Activated T-helper 9 cell treated with anti-CD3 and anti-CD28 coated beads, Interleukin-2, amount 50 U/mL, for 16 hours (primary cell): ENCODE measurements around the gene HSPA9.
"Not testable (repeated sequence)": the region's sequence is repeated elsewhere in the genome, so short reads cannot be mapped to it uniquely, and the experiment has no call there.

Source experiments
- DNase-seq: peaks from one replicate; pipeline ENCODE4 v3.0.0-alpha.2; 2020; ENCODE audit warnings: low read depth

HSPA9 gene

GRCh38 chr5:138529812-138530211 is 45.4 kb downstream of the HSPA9 start:
- no peak for DNase-seq

GRCh38 chr5:138528744-138529469 is 46.3 kb downstream of the HSPA9 start:
- DNase-seq, result no peak

GRCh38 chr5:138528208-138528607 is 47.0 kb downstream of the HSPA9 start:
- DNase-seq, result no peak

GRCh38 chr5:138527170-138527569 is 48.0 kb downstream of the HSPA9 start:
- no peak for DNase-seq

GRCh38 chr5:138523406-138523805 is 51.8 kb downstream of the HSPA9 start:
- no peak for DNase-seq

- DNase-seq, result no peak
These were observed 54.2 kb downstream of the HSPA9 start for GRCh38 chr5:138520971-138521370.

GRCh38 chr5:138517437-138517836 is 57.8 kb downstream of the HSPA9 start:
- no peak for DNase-seq

- no peak for DNase-seq
These were observed 59.5 kb downstream of the HSPA9 start for GRCh38 chr5:138515556-138516245.

- no peak for DNase-seq
These were observed 61.2 kb downstream of the HSPA9 start for GRCh38 chr5:138514021-138514420.

GRCh38 chr5:138508958-138509357 is 66.2 kb downstream of the HSPA9 start:
- no peak for DNase-seq

GRCh38 chr5:138507485-138507884 is 67.7 kb downstream of the HSPA9 start:
- DNase-seq, result not testable (repeated sequence)

- DNase-seq, result no peak
These were observed 68.6 kb downstream of the HSPA9 start for GRCh38 chr5:138506370-138507306.

GRCh38 chr5:138504799-138505198 is 70.4 kb downstream of the HSPA9 start:
- no peak for DNase-seq
